NCI-H2171 treated with DMSO at 0.1 percent for 48 hours (cell line): ENCODE data around the gene LUC7L3.
"Not testable (repeated sequence)": the region's sequence is repeated elsewhere in the genome, so short reads cannot be mapped to it uniquely, and the experiment has no call there.

Experiments
- DNase-seq: peaks from one replicate; lab custom pipeline; 2025; lab: John Stamatoyannopoulos, UW

Gene LUC7L3

GRCh38 chr17:50710025-50710424, 9.4 kb upstream of the LUC7L3 start:
- DNase-seq: no peak

GRCh38 chr17:50710650-50711049, 8.8 kb upstream of the LUC7L3 start:
- DNase-seq: no peak

- DNase-seq: no peak
Observed at GRCh38 chr17:50712641-50713040, 6.8 kb upstream of the LUC7L3 start.

- DNase-seq: no peak
Observed at GRCh38 chr17:50715471-50715870, 3.9 kb upstream of the LUC7L3 start.

GRCh38 chr17:50719924-50720794, 756 bp downstream of the LUC7L3 start:
- peak; percentile 66 for DNase-seq

- DNase-seq: no peak
Observed at GRCh38 chr17:50721194-50722010, 2.0 kb downstream of the LUC7L3 start.

GRCh38 chr17:50722746-50723145, 3.3 kb downstream of the LUC7L3 start:
- no peak for DNase-seq

GRCh38 chr17:50724622-50725021, 5.2 kb downstream of the LUC7L3 start:
- not testable (repeated sequence) for DNase-seq

- DNase-seq: no peak
Observed at GRCh38 chr17:50725769-50726655, 6.6 kb downstream of the LUC7L3 start.

- no peak for DNase-seq
Observed at GRCh38 chr17:50728112-50728429, 8.7 kb downstream of the LUC7L3 start.

GRCh38 chr17:50728881-50729765, 9.7 kb downstream of the LUC7L3 start:
- no peak for DNase-seq

- DNase-seq: no peak
Observed at GRCh38 chr17:50731575-50732460, 12.4 kb downstream of the LUC7L3 start.

GRCh38 chr17:50735287-50735686, 15.9 kb downstream of the LUC7L3 start:
- DNase-seq: no peak

GRCh38 chr17:50737118-50737698, 17.8 kb downstream of the LUC7L3 start:
- no peak for DNase-seq

GRCh38 chr17:50739098-50739497, 19.7 kb downstream of the LUC7L3 start:
- DNase-seq: no peak

GRCh38 chr17:50745631-50746030, 26.2 kb downstream of the LUC7L3 start:
- no peak for DNase-seq

- no peak for DNase-seq
Observed at GRCh38 chr17:50749245-50749644, 29.8 kb downstream of the LUC7L3 start.

GRCh38 chr17:50754521-50754920, 35.1 kb downstream of the LUC7L3 start:
- DNase-seq: no peak

- DNase-seq: peak; percentile 13
Observed at GRCh38 chr17:50758524-50758923, 39.1 kb downstream of the LUC7L3 start.
